Measurements from ENCODE around the gene ARMH4.

The ARMH4 gene

DNA sequence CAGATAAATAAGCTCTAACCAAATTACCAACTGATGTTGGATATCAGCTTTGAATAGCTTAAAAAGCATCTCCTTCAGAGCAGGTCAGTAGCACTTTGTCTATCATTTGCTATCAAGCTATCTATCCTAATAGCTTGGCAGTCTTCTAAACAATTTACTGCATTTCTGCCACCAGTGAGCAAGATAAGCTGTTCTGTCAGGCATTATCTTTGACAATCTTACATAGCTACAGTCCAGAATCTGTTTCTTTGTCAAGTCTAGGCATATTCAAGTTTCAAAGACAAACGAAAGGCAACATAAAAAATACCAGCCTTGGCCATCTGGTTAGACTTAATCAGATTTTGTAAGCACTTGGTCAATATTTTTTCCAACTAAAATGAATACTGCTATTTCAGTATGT, 5.6 kb downstream of the ARMH4 start:
- no peak for TF ChIP-seq CTCF (IDR thresholded peaks at IDR 0.05; ENCODE audit: low read depth, low read length)
- no peak for DNase-seq (ENCODE audit: low read depth in 2 of 2)
- H3K4me3 ChIP-seq (replicated peaks in 1 of 2; ENCODE audit: low read depth in 2 of 2, low read length in 2 of 2): no peak overlapping the region

DNA sequence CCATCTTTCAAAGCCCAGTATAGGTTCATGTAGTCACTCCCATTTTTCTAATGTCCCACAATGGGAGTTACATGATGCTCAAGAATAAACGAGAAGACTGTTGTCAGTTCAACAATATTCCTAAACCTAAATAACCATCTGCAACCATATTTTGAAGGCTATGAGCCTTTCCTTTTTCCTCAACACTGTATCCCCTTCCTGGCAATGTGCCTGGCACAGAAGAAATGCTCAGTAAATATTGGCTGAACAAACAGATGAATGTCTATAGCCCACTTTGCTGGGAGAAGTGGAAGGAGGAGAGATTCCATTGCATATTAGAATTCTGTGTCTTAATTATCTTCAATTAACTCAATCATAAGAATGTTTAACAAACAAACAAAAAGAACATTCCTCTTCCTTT, 6.1 kb downstream of the ARMH4 start:
- DNase-seq (ENCODE audit: low read depth in 2 of 2): no peak
- no peak for TF ChIP-seq CTCF (IDR thresholded peaks at IDR 0.05; ENCODE audit: low read depth, low read length)
- no peak overlapping the region for H3K4me3 ChIP-seq (replicated peaks in 1 of 2; ENCODE audit: low read depth in 2 of 2, low read length in 2 of 2)

DNA sequence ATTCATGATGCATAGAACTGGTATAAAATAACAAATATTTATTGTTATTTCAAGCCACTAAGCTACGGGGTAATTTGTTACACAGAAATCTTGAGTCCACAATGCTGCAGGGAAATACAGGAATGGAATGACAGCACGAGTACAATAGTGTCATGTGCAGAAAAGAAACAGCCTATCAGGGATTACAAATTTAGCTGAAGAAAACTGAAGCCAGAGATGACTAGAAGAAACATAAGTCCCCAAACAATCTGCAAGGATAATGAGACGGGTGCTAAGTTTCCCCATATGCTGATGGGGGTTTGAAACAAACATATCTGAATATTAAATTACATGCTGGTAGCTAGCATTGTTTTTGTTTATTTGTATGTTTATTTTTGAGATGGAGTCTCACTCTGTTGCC, 8.9 kb downstream of the ARMH4 start:
- DNase-seq (ENCODE audit: low read depth in 2 of 2): no peak
- no peak overlapping the region for H3K4me3 ChIP-seq (replicated peaks in 1 of 2; ENCODE audit: low read depth in 2 of 2, low read length in 2 of 2)
- no peak for TF ChIP-seq CTCF (IDR thresholded peaks at IDR 0.05; ENCODE audit: low read depth, low read length)

DNA sequence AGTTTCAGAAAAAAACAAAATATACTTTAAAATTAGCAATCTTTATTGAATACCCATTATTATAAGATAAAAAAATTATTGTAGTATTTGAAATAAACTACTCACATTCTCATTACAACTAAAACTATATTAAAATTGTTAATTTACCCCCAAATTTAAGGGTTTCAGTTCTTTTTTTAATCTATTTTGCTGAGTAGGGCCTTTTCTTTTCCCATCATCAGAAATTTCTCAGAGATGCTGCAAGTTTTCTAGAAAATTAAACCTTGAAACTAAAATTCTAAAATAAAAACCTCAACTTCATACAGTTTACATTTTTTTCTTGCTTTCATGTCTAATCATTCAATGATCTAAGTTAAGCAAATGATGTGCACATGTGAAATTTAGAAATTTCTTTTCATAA, 10.1 kb downstream of the ARMH4 start:
- no peak for TF ChIP-seq CTCF (IDR thresholded peaks at IDR 0.05; ENCODE audit: low read depth, low read length)
- DNase-seq (ENCODE audit: low read depth in 2 of 2): no peak
- H3K4me3 ChIP-seq (replicated peaks in 1 of 2; ENCODE audit: low read depth in 2 of 2, low read length in 2 of 2): no peak overlapping the region

DNA sequence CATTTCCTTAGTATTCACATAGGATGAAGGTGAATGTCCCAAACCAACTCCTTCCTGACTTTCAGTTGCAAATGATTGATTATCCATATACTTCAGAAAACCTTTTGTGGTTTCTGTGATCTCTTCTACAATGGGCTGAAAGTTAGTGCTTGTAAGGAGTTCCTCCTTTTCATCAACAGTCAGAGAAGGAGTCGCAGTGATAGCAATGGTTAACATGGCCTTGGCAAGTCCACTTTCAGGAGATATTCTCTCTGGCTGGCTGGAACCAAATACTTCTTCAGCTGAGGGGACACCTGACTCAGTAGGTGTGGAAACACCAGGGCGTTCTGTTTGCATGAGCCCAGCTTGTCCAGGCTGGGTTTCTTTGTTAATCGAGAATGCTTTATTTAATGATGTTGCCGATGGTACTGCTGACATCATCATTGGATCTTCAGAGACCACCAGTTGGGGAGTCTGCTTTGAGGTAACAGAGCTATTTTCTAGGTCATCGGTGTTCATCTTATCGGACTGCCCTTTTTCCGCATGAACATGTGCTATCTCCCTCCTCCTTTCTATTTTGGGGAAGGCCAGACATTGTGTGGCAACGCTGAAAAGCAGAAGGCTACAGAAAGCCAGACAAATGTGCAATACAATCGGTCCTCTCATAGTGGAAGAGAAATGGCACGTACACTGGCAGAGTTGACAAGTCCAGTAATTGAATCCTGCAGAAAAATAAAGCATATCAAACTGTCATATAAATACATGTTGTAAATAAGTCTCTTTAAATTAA, 13.1 kb downstream of the ARMH4 start:
- H3K4me3 ChIP-seq (replicated peaks in 1 of 2; ENCODE audit: low read depth in 2 of 2, low read length in 2 of 2): no peak overlapping the region
- no peak for DNase-seq (ENCODE audit: low read depth in 2 of 2)
- no peak for TF ChIP-seq CTCF (IDR thresholded peaks at IDR 0.05; ENCODE audit: low read depth, low read length)

DNA sequence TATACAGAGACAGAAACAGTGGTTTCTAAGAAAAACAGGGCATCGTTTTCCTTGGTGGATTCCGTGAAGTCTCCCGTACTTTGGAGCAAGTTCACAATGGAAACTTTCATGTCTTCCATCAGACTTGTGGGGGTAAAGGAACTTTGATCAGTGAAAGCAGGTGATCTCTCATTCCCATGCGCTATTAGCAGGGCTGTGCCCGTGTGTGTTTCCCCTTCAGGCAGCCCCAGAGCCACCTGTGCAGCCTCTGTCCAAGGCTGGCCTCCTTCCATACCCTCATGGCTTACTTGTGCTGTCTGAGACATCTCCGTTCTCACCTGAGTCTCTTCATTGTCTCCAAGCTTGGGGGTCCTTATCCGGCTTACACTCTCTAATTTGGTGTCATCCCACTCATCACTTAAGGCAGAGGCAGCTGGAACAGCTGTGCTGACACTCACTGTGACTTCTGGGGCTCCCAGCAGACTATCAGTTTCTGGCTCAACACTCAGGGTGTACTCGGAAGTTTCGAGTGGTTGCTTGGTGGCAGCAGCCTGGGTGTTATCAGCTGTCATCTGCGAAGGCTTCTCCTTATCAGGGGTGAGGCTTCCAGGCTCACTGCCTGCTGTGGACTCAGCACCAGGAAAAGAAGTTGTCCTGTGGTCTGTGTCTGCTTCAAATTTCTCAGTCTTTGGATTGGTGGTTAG, 13.8 kb downstream of the ARMH4 start:
- no peak overlapping the region for H3K4me3 ChIP-seq (replicated peaks in 1 of 2; ENCODE audit: low read depth in 2 of 2, low read length in 2 of 2)
- DNase-seq (ENCODE audit: low read depth in 2 of 2): no peak
- no peak for TF ChIP-seq CTCF (IDR thresholded peaks at IDR 0.05; ENCODE audit: low read depth, low read length)
